Measurements from ENCODE around the gene ZFAND3.
"Not testable (repeated sequence)": the region's sequence is repeated elsewhere in the genome, so short reads cannot be mapped to it uniquely, and the experiment has no call there.

ZFAND3 gene

GRCh38 chr6:38016824-38017223 is 197.3 kb downstream of the ZFAND3 start:
- no peak for DNase-seq

- no peak for DNase-seq
Observed at GRCh38 chr6:38018755-38019165, 199.2 kb downstream of the ZFAND3 start.

- no peak for DNase-seq
Observed at GRCh38 chr6:38020593-38020992, 201.1 kb downstream of the ZFAND3 start.

GRCh38 chr6:38021029-38021428 is 201.5 kb downstream of the ZFAND3 start:
- DNase-seq, result no peak

GRCh38 chr6:38021571-38021970 is 202.0 kb downstream of the ZFAND3 start:
- DNase-seq, result no peak

- DNase-seq, result no peak
Observed at GRCh38 chr6:38022688-38023087, 203.2 kb downstream of the ZFAND3 start.

GRCh38 chr6:38024908-38025307 is 205.4 kb downstream of the ZFAND3 start:
- DNase-seq, result no peak

GRCh38 chr6:38025451-38025850 is 205.9 kb downstream of the ZFAND3 start:
- DNase-seq, result no peak

- no peak for DNase-seq
Observed at GRCh38 chr6:38027685-38028373, 208.3 kb downstream of the ZFAND3 start.

- no peak for DNase-seq
Observed at GRCh38 chr6:38030380-38030779, 210.9 kb downstream of the ZFAND3 start.

- DNase-seq, result no peak
Observed at GRCh38 chr6:38032797-38033196, 213.3 kb downstream of the ZFAND3 start.

- DNase-seq, result no peak
Observed at GRCh38 chr6:38033442-38033982, 214.0 kb downstream of the ZFAND3 start.

- no peak for DNase-seq
Observed at GRCh38 chr6:38034274-38034914, 214.9 kb downstream of the ZFAND3 start.

GRCh38 chr6:38035478-38035877 is 216.0 kb downstream of the ZFAND3 start:
- no peak for DNase-seq

GRCh38 chr6:38039502-38039901 is 220.0 kb downstream of the ZFAND3 start:
- no peak for DNase-seq

GRCh38 chr6:38040254-38040653 is 220.7 kb downstream of the ZFAND3 start:
- DNase-seq, result no peak

GRCh38 chr6:38043259-38043753 is 223.8 kb downstream of the ZFAND3 start:
- DNase-seq, result no peak

GRCh38 chr6:38045701-38046305 is 226.3 kb downstream of the ZFAND3 start:
- DNase-seq, result no peak

GRCh38 chr6:38047562-38047961 is 228.0 kb downstream of the ZFAND3 start:
- no peak for DNase-seq

- DNase-seq, result not testable (repeated sequence)
Observed at GRCh38 chr6:38049861-38050397, 230.4 kb downstream of the ZFAND3 start.

GRCh38 chr6:38051819-38052434 is 232.4 kb downstream of the ZFAND3 start:
- DNase-seq, result no peak

GRCh38 chr6:38054527-38055202 is 235.1 kb downstream of the ZFAND3 start:
- no peak for DNase-seq

All from activated effector memory CD4-positive, alpha-beta T cell treated with anti-CD3 and anti-CD28 coated beads, Interleukin-2, amount 50 U/mL, for 16 hours (primary cell).